22Rv1 (cell line): Measurements from ENCODE around the gene GASK1B.

Source experiments
- CTCF ChIP-seq: fragments of 450-650 bp; IDR thresholded peaks from 2 replicates; pipeline ENCODE4 v1.5.1; 2017; ENCODE audit warnings: mild to moderate bottlenecking
- ZFX ChIP-seq: fragments of 450-650 bp; IDR thresholded peaks from 2 replicates; pipeline ENCODE4 v1.6.1; 2017; ENCODE audit warnings: antibody characterized with exemption, borderline replicate concordance

DNA sequence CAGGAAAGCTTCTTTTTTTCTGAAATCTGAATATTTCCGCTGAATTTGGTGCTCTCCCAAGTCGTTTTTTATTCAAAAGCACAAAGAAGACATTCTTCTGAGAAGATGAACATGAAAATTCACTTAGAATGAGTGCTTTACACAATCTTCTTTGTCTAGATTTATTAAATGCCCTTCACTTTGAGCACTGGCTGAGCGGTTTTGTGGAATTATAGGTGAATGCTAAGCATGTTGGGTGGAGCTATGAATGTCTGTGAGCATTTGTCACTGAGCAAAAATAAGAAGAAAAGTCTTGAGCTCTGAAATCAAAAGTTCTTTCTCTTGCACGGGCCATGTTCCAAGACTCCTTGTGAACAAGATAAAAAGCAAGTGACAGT is 13.1 kb downstream of the GASK1B start:
- no peak for TF ChIP-seq CTCF
- no peak for TF ChIP-seq ZFX
